Loucy (cell line): Measurements from ENCODE around the gene CCL17.

Experiments
- EZH2phosphoT487 ChIP-seq: fragments of 200-600 bp; IDR thresholded peaks from 2 replicates; pipeline ENCODE4 v1.6.1; 2018; ENCODE audit warnings: antibody characterized with exemption, mild to moderate bottlenecking, moderate library complexity, borderline replicate concordance
- TF ChIP-seq, protein P1 (sequence below): fragments of 200-600 bp; sonication (generic); conservative IDR thresholded peaks from 2 replicates; pipeline ENCODE4 v1.5.1; 2014; ENCODE audit warnings: mild to moderate bottlenecking, antibody characterized with exemption, low read length

DNA sequence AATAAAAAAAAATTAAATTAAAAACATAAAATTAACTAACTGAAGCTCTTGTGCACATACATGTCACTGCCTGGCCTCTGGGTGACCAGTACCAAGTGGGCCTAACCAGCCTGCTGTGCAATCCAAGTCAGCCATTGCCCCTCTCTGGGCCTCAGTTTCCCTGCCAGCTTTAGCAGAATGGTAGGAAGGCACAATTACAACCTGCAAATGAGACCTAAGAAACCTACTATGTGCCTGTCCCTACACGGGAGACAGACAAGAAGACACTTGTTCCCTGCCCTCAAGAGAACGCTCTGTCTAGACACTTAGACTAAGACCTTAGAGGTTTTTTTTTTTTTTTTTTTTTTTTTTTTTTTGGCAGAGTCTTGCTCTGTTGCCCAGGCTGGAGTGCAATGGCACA is 40.9 kb downstream of the CCL17 start:
- TF ChIP-seq, protein P1, sequence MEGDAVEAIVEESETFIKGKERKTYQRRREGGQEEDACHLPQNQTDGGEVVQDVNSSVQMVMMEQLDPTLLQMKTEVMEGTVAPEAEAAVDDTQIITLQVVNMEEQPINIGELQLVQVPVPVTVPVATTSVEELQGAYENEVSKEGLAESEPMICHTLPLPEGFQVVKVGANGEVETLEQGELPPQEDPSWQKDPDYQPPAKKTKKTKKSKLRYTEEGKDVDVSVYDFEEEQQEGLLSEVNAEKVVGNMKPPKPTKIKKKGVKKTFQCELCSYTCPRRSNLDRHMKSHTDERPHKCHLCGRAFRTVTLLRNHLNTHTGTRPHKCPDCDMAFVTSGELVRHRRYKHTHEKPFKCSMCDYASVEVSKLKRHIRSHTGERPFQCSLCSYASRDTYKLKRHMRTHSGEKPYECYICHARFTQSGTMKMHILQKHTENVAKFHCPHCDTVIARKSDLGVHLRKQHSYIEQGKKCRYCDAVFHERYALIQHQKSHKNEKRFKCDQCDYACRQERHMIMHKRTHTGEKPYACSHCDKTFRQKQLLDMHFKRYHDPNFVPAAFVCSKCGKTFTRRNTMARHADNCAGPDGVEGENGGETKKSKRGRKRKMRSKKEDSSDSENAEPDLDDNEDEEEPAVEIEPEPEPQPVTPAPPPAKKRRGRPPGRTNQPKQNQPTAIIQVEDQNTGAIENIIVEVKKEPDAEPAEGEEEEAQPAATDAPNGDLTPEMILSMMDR = no peak
- no peak for TF ChIP-seq EZH2phosphoT487
